ENCODE data around the gene CCNA2.

CCNA2 gene

DNA sequence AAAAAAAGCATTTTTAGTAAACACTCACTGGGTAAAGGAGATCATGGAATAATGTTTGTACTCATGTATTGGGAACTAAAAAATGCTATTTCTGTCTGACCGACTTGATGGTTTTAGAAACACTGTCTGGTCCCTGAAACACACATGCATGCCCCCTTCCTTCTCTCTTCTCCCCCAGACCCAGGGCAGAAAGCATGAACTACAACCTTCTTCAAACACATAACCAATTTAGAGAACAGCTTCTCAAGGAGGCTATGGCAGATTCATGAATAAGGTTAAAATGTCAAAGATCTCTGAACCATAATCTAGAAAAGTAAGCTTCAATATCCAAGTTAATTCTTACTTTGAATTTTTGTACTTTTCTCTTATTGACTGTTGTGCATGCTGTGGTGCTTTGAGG is 6.0 kb downstream of the CCNA2 start:
- TF ChIP-seq GLIS3 (CRISPR knock-in tag; IDR thresholded peaks at IDR 0.05): no peak
- no peak for TF ChIP-seq ARNTL (CRISPR knock-in tag; IDR thresholded peaks at IDR 0.05; ENCODE audit: borderline replicate concordance, low read depth)
- no peak for TF ChIP-seq ESRRG (CRISPR knock-in tag; IDR thresholded peaks at IDR 0.05)
- TF ChIP-seq, protein P1, sequence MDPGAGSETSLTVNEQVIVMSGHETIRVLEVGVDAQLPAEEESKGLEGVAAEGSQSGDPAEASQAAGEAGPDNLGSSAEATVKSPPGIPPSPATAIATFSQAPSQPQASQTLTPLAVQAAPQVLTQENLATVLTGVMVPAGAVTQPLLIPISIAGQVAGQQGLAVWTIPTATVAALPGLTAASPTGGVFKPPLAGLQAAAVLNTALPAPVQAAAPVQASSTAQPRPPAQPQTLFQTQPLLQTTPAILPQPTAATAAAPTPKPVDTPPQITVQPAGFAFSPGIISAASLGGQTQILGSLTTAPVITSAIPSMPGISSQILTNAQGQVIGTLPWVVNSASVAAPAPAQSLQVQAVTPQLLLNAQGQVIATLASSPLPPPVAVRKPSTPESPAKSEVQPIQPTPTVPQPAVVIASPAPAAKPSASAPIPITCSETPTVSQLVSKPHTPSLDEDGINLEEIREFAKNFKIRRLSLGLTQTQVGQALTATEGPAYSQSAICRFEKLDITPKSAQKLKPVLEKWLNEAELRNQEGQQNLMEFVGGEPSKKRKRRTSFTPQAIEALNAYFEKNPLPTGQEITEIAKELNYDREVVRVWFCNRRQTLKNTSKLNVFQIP (CRISPR knock-in tag; IDR thresholded peaks at IDR 0.05; ENCODE audit: borderline replicate concordance, low read depth): no peak
- no peak for TF ChIP-seq BACH2 (CRISPR knock-in tag; IDR thresholded peaks at IDR 0.05; ENCODE audit: borderline replicate concordance)
- no peak for TF ChIP-seq RARB (CRISPR knock-in tag; IDR thresholded peaks at IDR 0.05)
- TF ChIP-seq, protein P2, sequence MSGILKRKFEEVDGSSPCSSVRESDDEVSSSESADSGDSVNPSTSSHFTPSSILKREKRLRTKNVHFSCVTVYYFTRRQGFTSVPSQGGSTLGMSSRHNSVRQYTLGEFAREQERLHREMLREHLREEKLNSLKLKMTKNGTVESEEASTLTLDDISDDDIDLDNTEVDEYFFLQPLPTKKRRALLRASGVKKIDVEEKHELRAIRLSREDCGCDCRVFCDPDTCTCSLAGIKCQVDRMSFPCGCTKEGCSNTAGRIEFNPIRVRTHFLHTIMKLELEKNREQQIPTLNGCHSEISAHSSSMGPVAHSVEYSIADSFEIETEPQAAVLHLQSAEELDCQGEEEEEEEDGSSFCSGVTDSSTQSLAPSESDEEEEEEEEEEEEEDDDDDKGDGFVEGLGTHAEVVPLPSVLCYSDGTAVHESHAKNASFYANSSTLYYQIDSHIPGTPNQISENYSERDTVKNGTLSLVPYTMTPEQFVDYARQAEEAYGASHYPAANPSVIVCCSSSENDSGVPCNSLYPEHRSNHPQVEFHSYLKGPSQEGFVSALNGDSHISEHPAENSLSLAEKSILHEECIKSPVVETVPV (CRISPR knock-in tag; IDR thresholded peaks at IDR 0.05): no peak
- TF ChIP-seq, protein P3, sequence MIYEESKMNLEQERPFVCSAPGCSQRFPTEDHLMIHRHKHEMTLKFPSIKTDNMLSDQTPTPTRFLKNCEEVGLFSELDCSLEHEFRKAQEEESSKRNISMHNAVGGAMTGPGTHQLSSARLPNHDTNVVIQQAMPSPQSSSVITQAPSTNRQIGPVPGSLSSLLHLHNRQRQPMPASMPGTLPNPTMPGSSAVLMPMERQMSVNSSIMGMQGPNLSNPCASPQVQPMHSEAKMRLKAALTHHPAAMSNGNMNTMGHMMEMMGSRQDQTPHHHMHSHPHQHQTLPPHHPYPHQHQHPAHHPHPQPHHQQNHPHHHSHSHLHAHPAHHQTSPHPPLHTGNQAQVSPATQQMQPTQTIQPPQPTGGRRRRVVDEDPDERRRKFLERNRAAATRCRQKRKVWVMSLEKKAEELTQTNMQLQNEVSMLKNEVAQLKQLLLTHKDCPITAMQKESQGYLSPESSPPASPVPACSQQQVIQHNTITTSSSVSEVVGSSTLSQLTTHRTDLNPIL (CRISPR knock-in tag; IDR thresholded peaks at IDR 0.05; ENCODE audit: low read depth): no peak
- no peak for TF ChIP-seq ZNF8 (CRISPR knock-in tag; IDR thresholded peaks at IDR 0.05)
- TF ChIP-seq SNAI2 (CRISPR knock-in tag; IDR thresholded peaks at IDR 0.05): no peak
- TF ChIP-seq OSR1 (CRISPR knock-in tag; IDR thresholded peaks at IDR 0.05): no peak
- ATAC-seq: no peak

DNA sequence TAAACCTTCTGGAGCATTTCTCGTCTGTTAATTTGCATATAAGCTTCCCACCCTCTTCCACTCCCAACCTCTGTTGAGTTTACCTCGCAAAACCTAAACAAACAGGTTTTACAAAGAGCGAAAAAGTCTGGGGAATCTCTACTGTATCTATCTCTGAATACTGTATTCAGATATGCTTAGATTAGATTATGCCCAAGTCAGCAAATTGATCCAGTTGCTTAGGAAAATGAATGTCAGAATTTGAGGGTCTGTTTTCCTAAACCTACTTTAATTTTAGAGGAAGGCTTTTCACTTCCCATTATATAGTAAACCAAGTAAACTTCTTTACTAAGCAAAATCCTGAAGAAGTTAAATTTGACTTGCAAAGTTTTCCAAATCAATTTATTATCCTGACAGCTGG is 6.7 kb downstream of the CCNA2 start:
- TF ChIP-seq PPARA (CRISPR knock-in tag; IDR thresholded peaks at IDR 0.05; ENCODE audit: borderline replicate concordance): no peak
- TF ChIP-seq RARB (CRISPR knock-in tag; IDR thresholded peaks at IDR 0.05): no peak
- TF ChIP-seq OSR1 (CRISPR knock-in tag; IDR thresholded peaks at IDR 0.05): no peak
- TF ChIP-seq ISL1 (CRISPR knock-in tag; IDR thresholded peaks at IDR 0.05): no peak
- no peak for TF ChIP-seq ZFP3 (CRISPR knock-in tag; IDR thresholded peaks at IDR 0.05)
- no peak for TF ChIP-seq ZNF8 (CRISPR knock-in tag; IDR thresholded peaks at IDR 0.05)
- TF ChIP-seq, protein P3 (CRISPR knock-in tag; IDR thresholded peaks at IDR 0.05; ENCODE audit: low read depth): no peak
- TF ChIP-seq, protein P4, sequence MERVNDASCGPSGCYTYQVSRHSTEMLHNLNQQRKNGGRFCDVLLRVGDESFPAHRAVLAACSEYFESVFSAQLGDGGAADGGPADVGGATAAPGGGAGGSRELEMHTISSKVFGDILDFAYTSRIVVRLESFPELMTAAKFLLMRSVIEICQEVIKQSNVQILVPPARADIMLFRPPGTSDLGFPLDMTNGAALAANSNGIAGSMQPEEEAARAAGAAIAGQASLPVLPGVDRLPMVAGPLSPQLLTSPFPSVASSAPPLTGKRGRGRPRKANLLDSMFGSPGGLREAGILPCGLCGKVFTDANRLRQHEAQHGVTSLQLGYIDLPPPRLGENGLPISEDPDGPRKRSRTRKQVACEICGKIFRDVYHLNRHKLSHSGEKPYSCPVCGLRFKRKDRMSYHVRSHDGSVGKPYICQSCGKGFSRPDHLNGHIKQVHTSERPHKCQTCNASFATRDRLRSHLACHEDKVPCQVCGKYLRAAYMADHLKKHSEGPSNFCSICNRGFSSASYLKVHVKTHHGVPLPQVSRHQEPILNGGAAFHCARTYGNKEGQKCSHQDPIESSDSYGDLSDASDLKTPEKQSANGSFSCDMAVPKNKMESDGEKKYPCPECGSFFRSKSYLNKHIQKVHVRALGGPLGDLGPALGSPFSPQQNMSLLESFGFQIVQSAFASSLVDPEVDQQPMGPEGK (CRISPR knock-in tag; IDR thresholded peaks at IDR 0.05; ENCODE audit: borderline replicate concordance): no peak
- no peak for ATAC-seq

DNA sequence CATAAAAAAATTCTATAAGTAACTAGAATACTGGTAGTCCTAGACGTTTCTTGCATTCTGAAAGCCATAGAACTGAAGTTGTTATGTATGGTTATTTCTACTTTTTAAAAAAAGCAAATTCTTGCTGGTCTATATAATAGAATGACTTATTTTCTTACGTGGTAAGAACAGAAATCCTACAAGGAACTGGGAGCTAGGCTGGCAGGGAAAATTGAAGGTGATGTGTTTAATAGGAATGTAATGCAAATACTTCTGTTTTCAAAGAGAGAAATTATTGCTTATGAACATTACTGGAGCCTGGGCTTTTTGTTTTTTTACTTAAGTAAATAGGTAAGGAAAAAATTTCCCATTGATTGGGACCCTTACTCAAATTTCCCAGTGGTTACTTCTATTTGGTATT is 8.9 kb downstream of the CCNA2 start:
- ATAC-seq: peak; percentile 26
- TF ChIP-seq ZFP30 (CRISPR knock-in tag; IDR thresholded peaks at IDR 0.05) (no peak), ZNF565 (CRISPR knock-in tag; conservative IDR thresholded peaks at IDR 0.05; ENCODE audit: low read depth) (no peak)

DNA sequence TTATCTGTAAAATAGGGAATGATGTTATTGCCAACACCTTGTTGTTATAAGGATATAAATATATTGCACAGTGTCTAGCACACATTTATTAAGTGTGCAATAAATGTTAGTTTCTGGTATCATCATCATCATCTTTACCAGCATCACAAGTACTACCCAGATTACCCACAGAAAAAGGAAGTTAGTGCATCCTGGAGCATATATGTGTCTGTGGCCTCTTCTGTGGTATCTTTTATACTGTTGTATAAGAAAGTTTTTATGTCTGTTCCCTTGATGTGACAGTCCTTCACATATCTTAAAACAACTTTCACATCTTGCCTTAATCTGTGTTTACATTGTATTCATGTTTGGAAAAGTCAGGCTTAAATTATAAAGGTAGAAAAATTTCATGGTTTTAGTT is 12.6 kb downstream of the CCNA2 start:
- no peak for ATAC-seq
- TF ChIP-seq ZFP30 (CRISPR knock-in tag; IDR thresholded peaks at IDR 0.05) (no peak), ZNF70 (CRISPR knock-in tag; IDR thresholded peaks at IDR 0.05) (no peak), TOX (CRISPR knock-in tag; IDR thresholded peaks at IDR 0.05; ENCODE audit: borderline replicate concordance) (no peak), ZFP3 (CRISPR knock-in tag; IDR thresholded peaks at IDR 0.05) (no peak)
- TF ChIP-seq, protein P1 (CRISPR knock-in tag; IDR thresholded peaks at IDR 0.05; ENCODE audit: borderline replicate concordance, low read depth): no peak
- TF ChIP-seq, protein P3 (CRISPR knock-in tag; IDR thresholded peaks at IDR 0.05; ENCODE audit: low read depth): no peak

All from SK-N-SH treated with all-trans-retinoic acid at 6 μM for 48 hours (cell line).